ENCODE measurements around the gene TGM1.

- TF ChIP-seq CTCF (IDR thresholded peaks at IDR 0.05; ENCODE audit: poor library complexity), result no peak
- no peak for TF ChIP-seq EZH2 (IDR thresholded peaks at IDR 0.05; ENCODE audit: borderline replicate concordance)
- no peak for TF ChIP-seq EZH2phosphoT487 (IDR thresholded peaks at IDR 0.05; ENCODE audit: low read depth, severe bottlenecking, unreplicated experiment)
Measured at GRCh38 chr14:24283796-24284460, 21.0 kb upstream of the TGM1 start.

Data from hepatocyte (in vitro differentiated cells).